GM21619 (cell line): ENCODE results near the gene DISC1.
"Not testable (repeated sequence)": the region's sequence is repeated elsewhere in the genome, so short reads cannot be mapped to it uniquely, and the experiment has no call there.

Experiments used
- ATAC-seq: cut with Tn5 transposase; IDR thresholded peaks from one replicate; pipeline ENCODE4 v1.9.1; 2021; ENCODE audit not compliant: unreplicated experiment

The DISC1 gene

GRCh38 chr1:231634323-231635013, 7.9 kb downstream of the DISC1 start:
- no peak for ATAC-seq

DNA sequence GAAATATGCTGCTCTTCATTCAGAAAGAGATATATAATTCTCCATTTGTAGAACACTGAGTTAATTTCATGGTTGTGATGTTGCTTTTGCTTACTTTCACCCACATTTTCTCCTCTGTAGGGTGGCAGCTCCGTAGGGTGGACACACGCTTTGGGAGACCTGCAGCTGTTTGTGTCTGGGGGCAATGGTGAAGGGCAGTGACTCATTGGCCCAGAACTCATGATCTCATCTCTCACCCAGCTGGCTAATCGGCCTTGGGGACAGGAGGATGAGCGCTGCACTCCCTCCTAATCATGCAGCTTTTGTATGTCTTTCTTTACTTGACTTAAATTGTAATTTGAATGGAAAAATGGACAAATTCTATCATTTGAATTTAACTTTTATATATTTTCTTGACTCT, 9.6 kb downstream of the DISC1 start:
- no peak for ATAC-seq

DNA sequence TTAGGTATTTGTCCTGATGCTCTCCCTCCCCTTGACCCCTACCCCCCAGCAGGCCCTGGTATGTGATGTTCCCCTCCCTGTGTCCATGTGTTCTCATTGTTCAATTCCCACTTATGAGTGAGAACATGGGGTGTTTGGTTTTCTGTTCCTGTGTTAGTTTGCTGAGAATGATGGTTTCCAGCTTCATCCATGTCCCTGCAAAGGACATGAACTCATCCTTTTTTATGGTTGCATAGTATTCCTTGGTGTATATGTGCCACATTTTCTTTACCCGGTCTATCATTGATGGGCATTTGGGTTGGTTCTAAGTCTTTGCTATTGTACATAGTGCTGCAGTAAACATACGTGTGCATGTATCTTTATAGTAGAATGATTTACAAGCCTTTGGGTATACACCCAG, 10.3 kb downstream of the DISC1 start:
- not testable (repeated sequence) for ATAC-seq

DNA sequence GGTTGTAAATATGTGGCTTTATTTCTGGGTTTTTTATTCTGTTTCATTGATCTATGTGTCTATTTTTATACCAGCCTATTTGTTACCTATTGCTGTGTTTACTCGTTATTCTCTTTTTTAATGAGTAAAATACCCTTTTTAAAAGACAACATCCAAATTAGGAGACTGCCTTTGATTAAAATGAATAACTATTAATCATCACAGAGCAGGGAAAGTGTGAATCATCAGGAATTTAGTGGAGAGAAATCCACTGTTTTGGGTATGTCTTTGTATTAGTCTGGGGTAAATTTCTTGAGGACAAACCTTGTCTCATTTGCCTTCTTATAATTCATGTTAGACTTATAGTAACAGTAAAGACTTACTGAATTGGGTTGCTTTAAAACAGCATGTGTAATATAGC, 12.1 kb downstream of the DISC1 start:
- no peak for ATAC-seq

GRCh38 chr1:231639819-231640218, 13.2 kb downstream of the DISC1 start:
- no peak for ATAC-seq

- ATAC-seq, result not testable (repeated sequence)
Observed at GRCh38 chr1:231641444-231641843, 14.9 kb downstream of the DISC1 start.

DNA sequence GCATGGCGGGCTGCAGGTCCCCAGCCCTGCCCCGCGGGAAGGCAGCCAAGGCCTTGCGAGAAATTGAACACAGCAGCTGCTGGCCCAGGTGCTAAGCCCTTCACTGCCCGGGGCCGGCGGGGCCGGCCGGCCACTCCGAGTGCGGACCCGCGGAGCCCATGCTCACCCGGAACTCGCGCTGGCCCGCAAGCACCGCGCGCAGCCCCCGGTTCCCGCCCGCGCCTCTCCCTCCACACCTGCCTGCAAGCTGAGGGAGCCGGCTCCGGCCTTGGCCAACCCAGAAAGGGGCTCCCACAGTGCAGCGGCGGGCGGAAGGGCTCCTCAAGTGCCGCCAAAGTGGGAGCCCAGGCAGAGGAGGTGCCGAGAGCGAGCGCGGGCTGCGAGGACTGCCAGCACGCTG, 15.5 kb downstream of the DISC1 start:
- ATAC-seq, result not testable (repeated sequence)

DNA sequence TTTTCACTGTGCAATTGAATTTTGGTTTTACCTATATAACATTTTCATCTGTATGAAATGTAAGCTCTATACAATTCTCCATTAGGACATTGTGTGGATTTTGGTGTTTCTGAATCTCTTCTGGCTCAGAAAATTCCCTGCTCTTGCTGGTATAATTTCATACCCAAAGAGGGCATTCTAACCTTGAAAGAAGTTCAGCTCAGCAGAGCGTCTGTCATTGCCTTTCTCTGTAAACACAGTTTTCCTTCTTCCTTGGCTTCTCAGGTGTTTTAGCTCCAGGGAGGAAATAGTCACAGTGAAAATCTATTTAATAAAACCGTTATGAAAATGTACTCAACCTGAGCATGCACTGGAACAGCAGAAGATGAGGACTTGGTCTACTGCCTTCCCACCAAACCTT, 16.0 kb downstream of the DISC1 start:
- no peak for ATAC-seq

DNA sequence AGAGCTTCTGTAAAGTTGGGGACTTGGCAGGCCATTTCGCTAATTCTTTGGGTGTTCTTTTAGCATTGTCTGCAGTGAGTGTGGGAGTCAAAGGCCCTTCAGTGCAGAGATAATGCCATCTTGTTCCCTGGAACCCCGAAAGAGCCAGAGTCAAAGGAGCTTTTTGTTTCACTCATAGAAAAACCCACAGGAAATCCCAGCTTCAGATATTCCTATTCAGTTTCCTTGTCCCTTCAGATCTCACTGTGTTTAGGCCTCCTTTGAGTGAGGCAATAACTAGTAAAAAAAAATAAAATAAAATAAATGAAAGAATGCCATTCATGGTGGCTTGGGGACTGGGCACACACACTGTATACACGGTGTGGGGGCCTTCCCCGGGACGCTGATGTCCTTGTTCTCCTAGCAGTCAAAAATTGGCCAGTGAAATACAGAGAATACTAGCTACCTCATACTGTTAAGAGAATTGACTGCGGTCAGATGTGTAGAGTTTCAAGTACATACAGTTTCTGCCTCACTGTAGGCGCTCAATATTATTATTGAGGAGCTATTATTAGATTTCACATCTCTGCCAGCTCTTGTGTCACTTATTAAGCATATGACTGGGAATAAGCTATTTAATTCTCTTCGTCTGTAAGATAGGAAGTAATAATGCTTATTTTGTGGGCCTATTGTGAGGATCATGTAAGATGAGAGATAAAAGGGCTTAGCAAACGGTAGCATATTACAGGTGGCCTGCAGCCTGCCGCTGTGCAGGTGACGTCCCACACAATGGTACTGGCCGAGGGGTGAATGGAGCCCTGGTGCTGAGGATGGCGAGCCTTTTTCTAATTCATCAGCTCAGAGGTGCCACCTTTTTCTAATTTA, 16.7 kb downstream of the DISC1 start:
- no peak for ATAC-seq

GRCh38 chr1:231643935-231644237, 17.3 kb downstream of the DISC1 start:
- no peak for ATAC-seq

GRCh38 chr1:231645634-231646033, 19.0 kb downstream of the DISC1 start:
- not testable (repeated sequence) for ATAC-seq

- not testable (repeated sequence) for ATAC-seq
Observed at GRCh38 chr1:231646165-231646564, 19.6 kb downstream of the DISC1 start.

DNA sequence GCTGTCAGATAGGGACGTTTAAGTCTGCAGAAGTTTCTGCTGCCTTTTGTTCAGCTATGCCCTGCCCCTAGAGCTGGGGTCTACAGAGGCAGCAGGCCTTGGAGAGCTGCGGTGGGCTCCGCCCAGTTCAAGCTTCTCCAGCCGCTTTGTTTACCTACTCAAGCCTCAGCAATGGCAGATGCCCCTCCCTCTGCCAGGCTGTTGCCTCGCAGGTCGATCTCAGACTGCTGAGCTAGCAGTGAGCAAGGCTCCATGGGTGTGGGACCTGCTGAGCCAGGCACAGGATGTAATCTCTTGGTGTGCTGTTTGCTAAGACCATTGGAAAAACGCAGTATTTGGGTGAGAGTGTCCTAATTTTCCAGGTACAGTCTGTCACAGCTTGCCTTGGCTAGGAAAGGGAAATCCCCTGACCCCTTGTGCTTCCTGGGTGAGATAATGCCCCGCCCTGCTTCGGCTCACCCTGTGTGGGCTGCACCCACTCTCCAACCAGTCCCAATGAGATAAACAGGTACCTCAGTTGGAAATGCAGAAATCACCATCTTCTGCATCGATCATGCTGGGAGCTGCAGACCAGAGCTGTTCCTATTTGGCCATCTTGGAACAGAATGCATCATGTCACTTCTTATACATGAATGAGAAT, 25.2 kb downstream of the DISC1 start:
- ATAC-seq, result not testable (repeated sequence)

DNA sequence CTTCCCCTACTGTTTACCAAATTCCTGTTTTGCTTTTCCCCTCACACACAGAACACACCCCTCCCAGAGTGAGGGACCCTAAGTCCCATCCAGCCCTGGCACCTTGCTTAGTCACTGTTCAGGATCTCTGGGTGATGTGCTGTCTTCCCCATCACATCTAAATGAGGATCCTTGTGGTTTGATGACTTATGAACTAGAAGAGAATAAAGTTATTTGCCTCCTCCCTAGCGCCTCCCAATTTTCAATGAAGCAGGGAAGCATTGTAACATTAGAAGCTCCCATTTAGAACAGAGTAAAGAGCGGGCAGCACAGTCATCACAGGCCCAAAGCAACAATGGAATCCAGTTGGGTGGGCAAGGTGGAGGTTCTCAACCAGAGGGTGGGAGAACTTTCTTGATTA, 27.0 kb downstream of the DISC1 start:
- no peak for ATAC-seq

DNA sequence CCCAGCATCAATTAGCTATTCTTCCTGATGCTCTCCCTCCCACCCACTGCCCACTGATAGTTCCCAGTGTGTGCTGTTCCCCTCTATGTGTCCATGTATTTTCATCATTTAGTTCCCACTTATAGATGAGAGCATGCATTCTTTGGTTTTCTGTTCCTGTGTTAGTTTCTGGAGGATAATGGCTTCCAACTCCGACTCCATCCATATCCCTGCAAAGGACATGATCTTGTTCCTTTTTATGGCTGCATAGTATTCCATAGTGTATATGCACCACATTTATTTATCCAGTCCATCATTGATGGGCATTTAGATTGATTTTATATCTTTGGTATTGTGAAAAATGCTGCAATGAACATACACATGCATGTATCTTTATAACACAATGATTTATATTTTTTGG, 30.2 kb downstream of the DISC1 start:
- no peak for ATAC-seq

DNA sequence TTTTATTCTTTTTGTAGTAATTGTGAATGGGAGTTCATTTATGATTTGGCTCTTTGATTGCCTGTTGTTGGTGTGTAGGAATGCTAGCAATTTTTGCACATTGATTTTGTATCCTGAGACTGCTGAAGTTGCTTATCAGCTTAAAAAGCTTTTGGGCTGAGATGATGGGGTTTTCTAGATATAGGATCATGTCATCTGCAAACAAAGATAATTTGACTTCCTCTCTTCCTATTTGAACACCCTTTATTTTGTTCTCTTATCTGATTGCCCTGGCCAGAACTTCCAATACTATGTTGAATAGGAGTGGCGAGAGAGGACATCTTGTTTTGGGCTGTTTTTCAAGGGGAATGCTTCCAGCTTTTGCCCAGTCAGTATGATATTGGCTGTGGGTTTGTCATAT, 31.6 kb downstream of the DISC1 start:
- ATAC-seq, result not testable (repeated sequence)

GRCh38 chr1:231660198-231660597, 33.6 kb downstream of the DISC1 start:
- ATAC-seq, result no peak

- ATAC-seq, result no peak
Observed at GRCh38 chr1:231663211-231663792, 36.7 kb downstream of the DISC1 start.

DNA sequence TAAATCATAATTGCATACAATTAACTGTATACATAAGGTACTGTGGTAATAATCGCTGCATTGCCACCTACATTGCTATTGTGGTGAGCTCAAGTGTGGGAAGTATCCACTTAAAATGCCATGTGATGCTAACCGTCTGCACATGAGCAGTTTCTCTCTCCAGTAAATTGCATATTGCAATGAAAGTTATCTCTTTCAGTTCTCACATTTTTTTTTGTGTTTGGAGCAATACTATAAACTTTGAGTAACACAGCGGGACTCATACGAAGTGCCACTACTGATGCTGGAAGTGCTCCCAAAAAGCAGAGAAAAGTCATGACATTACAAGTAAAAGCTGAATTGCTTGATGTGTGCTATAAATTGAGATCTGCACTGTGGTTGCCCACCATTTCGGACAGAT, 38.5 kb downstream of the DISC1 start:
- no peak for ATAC-seq

GRCh38 chr1:231665726-231666125, 39.1 kb downstream of the DISC1 start:
- no peak for ATAC-seq

GRCh38 chr1:231666220-231666936, 39.8 kb downstream of the DISC1 start:
- ATAC-seq, result no peak
